Central memory CD8-positive, alpha-beta T cell (primary cell): ENCODE results near the gene KRT6A.
"Not testable (repeated sequence)": the region's sequence is repeated elsewhere in the genome, so short reads cannot be mapped to it uniquely, and the experiment has no call there.

Source experiments
- ATAC-seq: fragments of 150-1000 bp; cut with Tn5 transposase; replicated peaks from 2 replicates; pipeline ENCODE4 v1.10.0; 2022; ENCODE audit warnings: mild to moderate bottlenecking, moderate FRiP score, moderate number of reproducible peaks; ENCODE audit not compliant: poor library complexity, severe bottlenecking; ENCODE audit errors: extremely low read depth
- DNase-seq, 2 donors: peaks; one replicate each; pipeline ENCODE4 v3.0.0; 2021; ENCODE audit warnings: low spot score in 2 of 2
- H3K27ac Mint-ChIP-seq: one replicate; pipeline ENCODE4 v1.8.0; 2022; ENCODE audit warnings: low read depth, mild to moderate bottlenecking, moderate library complexity, mixed read lengths
- H3K27me3 Mint-ChIP-seq: one replicate; pipeline ENCODE4 v1.8.0; 2022; ENCODE audit warnings: mixed read lengths
- H3K36me3 Mint-ChIP-seq: one replicate; pipeline ENCODE4 v1.8.0; 2022; ENCODE audit warnings: mild to moderate bottlenecking, moderate library complexity, mixed read lengths; ENCODE audit not compliant: insufficient read depth
- H3K4me1 Mint-ChIP-seq: one replicate; pipeline ENCODE4 v1.8.0; 2022; ENCODE audit warnings: mixed read lengths
- H3K4me3 Mint-ChIP-seq: one replicate; pipeline ENCODE4 v1.8.0; 2022; ENCODE audit warnings: mild to moderate bottlenecking, moderate library complexity, mixed read lengths
- H3K9me3 Mint-ChIP-seq: one replicate; pipeline ENCODE4 v1.8.0; 2022; ENCODE audit warnings: mixed read lengths

The KRT6A gene

GRCh38 chr12:52458861-52459260 is 34.2 kb downstream of the KRT6A start:
- H3K27ac Mint-ChIP-seq = no peak overlapping the region
- H3K4me3 Mint-ChIP-seq = no peak overlapping the region
- peaks cover 12% of the 10 kb centered on the region for H3K4me1 Mint-ChIP-seq
- ATAC-seq (no peak), DNase-seq (no peak)
- H3K27me3 Mint-ChIP-seq = peaks cover 16% of the 10 kb centered on the region
- no peaks in the 10 kb centered on the region for H3K36me3 Mint-ChIP-seq
- H3K9me3 Mint-ChIP-seq = no peaks in the 10 kb centered on the region

DNA sequence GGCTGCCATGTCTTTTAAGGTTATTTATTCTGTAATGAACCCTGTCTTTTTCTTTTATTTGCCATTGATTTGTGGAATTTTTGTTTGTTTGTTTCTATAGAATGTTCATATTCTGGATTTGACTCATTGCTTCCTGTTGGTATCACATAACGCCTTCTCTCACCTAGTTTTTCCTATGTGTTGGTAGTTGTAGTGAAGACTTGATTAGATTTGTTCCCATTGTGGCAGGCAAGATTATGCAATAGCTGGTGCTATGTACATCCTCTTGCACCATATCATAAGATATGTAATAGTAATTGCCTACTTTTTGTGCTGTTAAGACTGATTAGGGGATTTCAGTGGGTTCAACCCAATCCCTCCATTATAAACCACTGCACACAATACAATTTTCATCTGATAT is 37.2 kb downstream of the KRT6A start:
- H3K4me1 Mint-ChIP-seq = peaks cover 12% of the 10 kb centered on the region
- H3K27me3 Mint-ChIP-seq = peaks cover under 1% of the 10 kb centered on the region
- H3K9me3 Mint-ChIP-seq = no peaks in the 10 kb centered on the region
- H3K36me3 Mint-ChIP-seq = no peaks in the 10 kb centered on the region
- no peak overlapping the region for H3K27ac Mint-ChIP-seq
- H3K4me3 Mint-ChIP-seq = no peak overlapping the region
- ATAC-seq (no peak), DNase-seq (no peak)

GRCh38 chr12:52454411-52455201 is 38.5 kb downstream of the KRT6A start:
- Mint-ChIP-seq H3K27ac (no peak overlapping the region), H3K27me3 (peaks cover 11% of the 10 kb centered on the region), H3K4me3 (no peak overlapping the region), H3K9me3 (no peaks in the 10 kb centered on the region), H3K36me3 (no peaks in the 10 kb centered on the region), H3K4me1 (peaks cover 12% of the 10 kb centered on the region)
- ATAC-seq (no peak), DNase-seq (no peak)

DNA sequence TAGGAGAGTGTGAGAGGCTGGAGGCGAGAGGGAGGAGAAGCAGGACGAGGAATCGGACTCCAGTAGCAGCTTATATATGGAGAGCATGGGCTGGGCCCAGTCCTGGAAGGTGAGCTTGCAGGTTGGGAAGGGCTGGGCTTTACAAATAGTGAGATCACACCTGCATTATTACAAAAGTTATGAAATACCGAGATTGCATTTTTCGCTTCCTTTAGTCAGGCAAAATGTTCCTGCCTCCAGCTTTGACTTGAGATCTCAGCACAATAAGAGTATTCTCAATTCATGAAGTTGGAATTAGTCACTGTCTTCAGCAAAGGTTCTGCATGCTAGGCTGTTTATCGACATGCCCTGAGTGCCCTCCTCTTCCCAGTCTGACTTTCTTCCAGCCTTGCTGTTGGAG is 41.0 kb downstream of the KRT6A start, which contains the start of gene KRT6B:
TSS of gene KRT6B (minus strand) at position 46 of the 400 bp plus-strand sequence. CDS start 68 bp downstream, outside the sequence.
- Mint-ChIP-seq H3K27ac (no peak within 1 kb of the TSS), H3K9me3 (no peaks in the 10 kb centered on the region), H3K4me1 (peaks cover 18% of the 10 kb centered on the region), H3K36me3 (no peaks in the 10 kb centered on the region), H3K27me3 (peaks cover 11% of the 10 kb centered on the region), H3K4me3 (no peak within 1 kb of the TSS)
- DNase-seq = no peak
- no peak for ATAC-seq

DNA sequence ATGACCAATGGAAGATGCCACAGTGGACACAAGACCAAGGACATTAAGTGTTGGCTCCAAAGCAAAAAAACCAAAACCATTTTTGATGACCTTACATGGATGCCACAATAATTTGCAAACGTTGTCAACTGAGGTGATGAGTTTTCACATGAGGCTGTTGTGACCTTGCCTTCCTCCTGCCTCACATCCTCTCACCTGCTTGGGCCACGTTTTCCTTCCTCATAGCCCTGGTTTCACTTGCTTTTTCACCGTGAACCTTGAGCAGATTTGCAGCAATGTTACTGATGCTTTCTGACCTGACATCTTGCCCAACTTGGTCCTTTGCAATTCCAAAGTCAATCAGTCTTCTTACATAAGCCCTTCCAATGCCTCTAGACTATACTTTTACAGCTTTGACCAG is 44.8 kb downstream of the KRT6A start:
- H3K27me3 Mint-ChIP-seq = peaks cover 29% of the 10 kb centered on the region
- no peak overlapping the region for H3K4me3 Mint-ChIP-seq
- no peak overlapping the region for H3K27ac Mint-ChIP-seq
- H3K9me3 Mint-ChIP-seq = no peaks in the 10 kb centered on the region
- peaks cover 13% of the 10 kb centered on the region for H3K4me1 Mint-ChIP-seq
- ATAC-seq = no peak
- no peaks in the 10 kb centered on the region for H3K36me3 Mint-ChIP-seq
- DNase-seq = no peak

GRCh38 chr12:52447196-52447595 is 45.9 kb downstream of the KRT6A start:
- H3K36me3 Mint-ChIP-seq, H3K4me3 Mint-ChIP-seq, ATAC-seq, H3K27ac Mint-ChIP-seq, H3K9me3 Mint-ChIP-seq, DNase-seq: not testable (repeated sequence)
- Mint-ChIP-seq H3K4me1 (peaks cover 13% of the 10 kb centered on the region), H3K27me3 (peaks cover 39% of the 10 kb centered on the region)

DNA sequence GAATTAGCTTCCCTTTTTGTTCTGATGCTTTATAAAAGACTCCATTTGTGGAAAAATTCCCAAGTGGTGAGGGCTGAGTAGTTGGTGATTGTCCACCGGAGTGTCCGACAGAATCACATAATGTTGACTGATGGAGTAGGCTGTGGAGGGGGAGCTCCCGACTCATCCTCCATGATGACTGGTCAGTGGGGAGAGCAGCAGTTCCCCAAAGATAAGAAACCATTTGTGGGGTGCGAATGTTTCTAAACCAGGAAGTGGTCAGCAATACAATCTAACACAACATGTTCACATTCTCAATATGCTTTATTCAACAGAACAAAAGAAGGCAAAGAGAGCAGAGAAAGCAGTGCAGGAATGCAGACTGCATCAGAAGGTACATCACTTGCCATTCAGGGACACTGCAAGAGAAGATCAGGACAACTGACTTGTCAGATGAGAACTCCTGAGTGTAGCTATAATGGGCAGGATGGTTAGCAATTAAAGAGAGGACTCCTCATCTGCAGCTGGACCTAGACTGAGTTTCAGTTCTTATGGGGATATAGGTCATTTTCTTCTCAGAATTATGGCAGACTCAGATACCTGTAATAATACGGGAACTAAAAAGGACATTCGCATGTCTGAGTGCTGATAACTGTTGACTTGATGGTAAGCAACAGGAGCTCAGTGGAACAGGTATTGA is 46.6 kb downstream of the KRT6A start:
- H3K4me1 Mint-ChIP-seq = peaks cover 13% of the 10 kb centered on the region
- no peak overlapping the region for H3K27ac Mint-ChIP-seq
- DNase-seq (no peak), ATAC-seq (peak; percentile 36)
- no peak overlapping the region for H3K4me3 Mint-ChIP-seq
- H3K9me3 Mint-ChIP-seq = no peaks in the 10 kb centered on the region
- no peaks in the 10 kb centered on the region for H3K36me3 Mint-ChIP-seq
- peaks cover 46% of the 10 kb centered on the region for H3K27me3 Mint-ChIP-seq

- no peaks in the 10 kb centered on the region for H3K9me3 Mint-ChIP-seq
- ATAC-seq (no peak), DNase-seq (no peak)
- H3K4me1 Mint-ChIP-seq = peaks cover 13% of the 10 kb centered on the region
- peaks cover 52% of the 10 kb centered on the region for H3K27me3 Mint-ChIP-seq
- no peak overlapping the region for H3K27ac Mint-ChIP-seq
- no peaks in the 10 kb centered on the region for H3K36me3 Mint-ChIP-seq
- H3K4me3 Mint-ChIP-seq = no peak overlapping the region
These were observed 47.2 kb downstream of the KRT6A start for GRCh38 chr12:52445876-52446275.

GRCh38 chr12:52444647-52445595 is 48.1 kb downstream of the KRT6A start:
- Mint-ChIP-seq H3K4me1 (peaks cover 13% of the 10 kb centered on the region), H3K27ac (no peak overlapping the region), H3K4me3 (no peak overlapping the region), H3K9me3 (no peaks in the 10 kb centered on the region), H3K36me3 (no peaks in the 10 kb centered on the region), H3K27me3 (peaks cover 51% of the 10 kb centered on the region)
- DNase-seq = no peak
- no peak for ATAC-seq

GRCh38 chr12:52443966-52444365 is 49.1 kb downstream of the KRT6A start:
- Mint-ChIP-seq H3K4me1 (peaks cover 13% of the 10 kb centered on the region), H3K36me3 (no peaks in the 10 kb centered on the region), H3K27ac (no peak overlapping the region), H3K4me3 (no peak overlapping the region), H3K27me3 (peaks cover 55% of the 10 kb centered on the region), H3K9me3 (no peaks in the 10 kb centered on the region)
- ATAC-seq = no peak
- DNase-seq = no peak

GRCh38 chr12:52442600-52443061 is 50.4 kb downstream of the KRT6A start:
- DNase-seq (no peak), ATAC-seq (no peak)
- no peak overlapping the region for H3K27ac Mint-ChIP-seq
- no peak overlapping the region for H3K4me3 Mint-ChIP-seq
- peaks cover 7% of the 10 kb centered on the region for H3K4me1 Mint-ChIP-seq
- H3K9me3 Mint-ChIP-seq = no peaks in the 10 kb centered on the region
- no peaks in the 10 kb centered on the region for H3K36me3 Mint-ChIP-seq
- H3K27me3 Mint-ChIP-seq = peaks cover 59% of the 10 kb centered on the region

DNA sequence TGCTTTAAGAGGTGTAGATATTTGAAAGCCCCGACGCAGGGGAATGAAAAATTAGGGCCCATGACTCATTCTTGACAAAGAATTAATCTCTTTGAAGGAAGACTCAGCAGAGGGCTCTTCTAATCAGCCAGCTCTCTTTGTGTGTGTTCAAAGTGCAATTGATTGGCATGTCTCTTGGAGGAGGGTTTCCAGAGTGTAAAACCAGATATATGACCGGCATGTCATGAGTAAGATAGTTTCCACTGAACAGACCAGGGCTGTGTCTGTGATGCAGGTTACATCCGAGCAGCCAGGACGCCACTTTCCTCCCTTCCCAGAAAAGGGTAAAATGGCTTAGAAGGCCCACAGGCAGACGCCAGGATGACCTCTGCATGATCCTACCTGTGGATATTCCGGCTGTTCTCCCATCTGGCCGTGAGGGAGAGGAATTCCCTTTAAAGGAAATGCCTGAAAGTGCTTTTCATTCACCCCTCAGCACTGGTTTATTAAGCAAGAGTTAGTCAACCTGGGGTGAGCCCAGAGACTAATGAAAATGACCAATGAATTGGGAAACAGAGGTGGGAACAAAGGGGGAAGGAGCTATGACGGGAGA is 51.6 kb downstream of the KRT6A start:
- Mint-ChIP-seq H3K4me1 (peaks cover 4% of the 10 kb centered on the region), H3K9me3 (no peaks in the 10 kb centered on the region), H3K27ac (no peak overlapping the region), H3K36me3 (no peaks in the 10 kb centered on the region), H3K4me3 (no peak overlapping the region), H3K27me3 (peaks cover 66% of the 10 kb centered on the region)
- ATAC-seq = no peak
- DNase-seq = no peak
